Activated CD8-positive, alpha-beta memory T cell treated with anti-CD3 and anti-CD28 coated beads, Interleukin-2, amount 10 ng/mL, durations not matched to agents 7 days and 5 days (primary cell): Measurements from ENCODE around the gene PHF19. TPM values are rescaled to one million over a fixed set of nuclear protein-coding genes. Genes with fewer than 3 reads are reported as not detected.

Experiments used
- ATAC-seq: fragments of 150-1000 bp; cut with Tn5 transposase; one replicate; pipeline ENCODE4 v1.10.0; 2021; ENCODE audit warnings: moderate library complexity
- CTCF ChIA-PET: fragments of 350-600 bp; sonication (Branson Sonifier 250); formaldehyde crosslinking; loops from one replicate; lab custom pipeline; 2021; ENCODE audit warnings: antibody characterized with exemption; lab: Charles Lee
- DNase-seq: peaks from one replicate; pipeline ENCODE4 v3.0.0-alpha.2; 2020
- H3K27ac Mint-ChIP-seq: one replicate; pipeline ENCODE4 v1.8.0; 2021; ENCODE audit warnings: mild to moderate bottlenecking, mixed read lengths
- H3K27me3 Mint-ChIP-seq: one replicate; pipeline ENCODE4 v1.8.0; 2021; ENCODE audit warnings: mixed read lengths
- H3K36me3 Mint-ChIP-seq: one replicate; pipeline ENCODE4 v1.8.0; 2021; ENCODE audit warnings: mild to moderate bottlenecking, mixed read lengths
- H3K4me1 Mint-ChIP-seq: one replicate; pipeline ENCODE4 v1.8.0; 2021; ENCODE audit warnings: mixed read lengths
- H3K4me3 Mint-ChIP-seq: one replicate; pipeline ENCODE4 v1.8.0; 2021; ENCODE audit warnings: mild to moderate bottlenecking, moderate library complexity, mixed read lengths
- H3K9me3 Mint-ChIP-seq: one replicate; pipeline ENCODE4 v1.8.0; 2022; ENCODE audit warnings: low read depth, mixed read lengths
- total RNA-seq, 2 experiments: library from RNA; stranded (reverse); gene quantifications; one replicate each; pipeline ENCODE4 v1.2.3, GENCODE V29; 2021

PHF19 gene
- total RNA-seq, 2 experiments from 2014 or later = 246 to 254 TPM

- DNase-seq = peak; percentile 64
- CTCF ChIA-PET = interaction anchor here (1.0 kb wide), 1 partner anchor 9 kb away, joined by 3 read pairs; no protein-coding TSS in a partner anchor
- Mint-ChIP-seq H3K4me1 (peaks cover 88% of the 10 kb centered on the region), H3K27me3 (no peaks in the 10 kb centered on the region), H3K4me3 (no peak overlapping the region), H3K9me3 (no peaks in the 10 kb centered on the region), H3K36me3 (peaks cover 89% of the 10 kb centered on the region), H3K27ac (peak overlapping the region; percentile 82)
- ATAC-seq = peak; percentile 56
These were observed 32.9 kb upstream of the PHF19 start for GRCh38 chr9:120909904-120910303.

GRCh38 chr9:120905315-120906164 is 28.6 kb upstream of the PHF19 start:
- H3K4me3 Mint-ChIP-seq = peak overlapping the region; percentile 40
- CTCF ChIA-PET = interaction anchor here (1.0 to 4.0 kb wide), 5 partner anchors 10 to 29 kb away, joined by 3 to 27 read pairs (median 7); partner anchors contain the start of gene PHF19
- H3K27ac Mint-ChIP-seq = peak overlapping the region; percentile 85
- no peaks in the 10 kb centered on the region for H3K9me3 Mint-ChIP-seq
- H3K27me3 Mint-ChIP-seq = no peaks in the 10 kb centered on the region
- H3K4me1 Mint-ChIP-seq = peaks cover 87% of the 10 kb centered on the region
- ATAC-seq (peak; percentile 65), DNase-seq (peak; percentile 81)
- peaks cover 75% of the 10 kb centered on the region for H3K36me3 Mint-ChIP-seq

GRCh38 chr9:120904978-120905301 is 28.0 kb upstream of the PHF19 start:
- peaks cover 69% of the 10 kb centered on the region for H3K36me3 Mint-ChIP-seq
- no peaks in the 10 kb centered on the region for H3K9me3 Mint-ChIP-seq
- CTCF ChIA-PET = interaction anchor here (1.0 to 4.0 kb wide), 9 partner anchors 9 to 32 kb away, joined by 3 to 27 read pairs (median 7); partner anchors contain the start of genes PHF19 and TRAF1
- peaks cover 86% of the 10 kb centered on the region for H3K4me1 Mint-ChIP-seq
- H3K27me3 Mint-ChIP-seq = no peaks in the 10 kb centered on the region
- no peak overlapping the region for H3K4me3 Mint-ChIP-seq
- ATAC-seq (no peak), DNase-seq (no peak)
- H3K27ac Mint-ChIP-seq = peak overlapping the region; percentile 85

GRCh38 chr9:120904061-120904977 is 27.3 kb upstream of the PHF19 start:
- Mint-ChIP-seq H3K9me3 (no peaks in the 10 kb centered on the region), H3K36me3 (peaks cover 63% of the 10 kb centered on the region), H3K27me3 (no peaks in the 10 kb centered on the region), H3K27ac (peak overlapping the region; percentile 85), H3K4me1 (peaks cover 85% of the 10 kb centered on the region), H3K4me3 (no peak overlapping the region)
- ATAC-seq = peak; percentile 24
- peak; percentile 66 for DNase-seq
- CTCF ChIA-PET = interaction anchor here (0.6 to 4.0 kb wide), 11 partner anchors 8 to 217 kb away, joined by 3 to 27 read pairs (median 5); partner anchors contain the start of genes PHF19 and TRAF1

- no peaks in the 10 kb centered on the region for H3K27me3 Mint-ChIP-seq
- no peaks in the 10 kb centered on the region for H3K9me3 Mint-ChIP-seq
- peaks cover 83% of the 10 kb centered on the region for H3K4me1 Mint-ChIP-seq
- CTCF ChIA-PET = interaction anchor here (1.2 to 4.0 kb wide), 5 partner anchors 10 to 34 kb away, joined by 3 to 27 read pairs (median 5); no protein-coding TSS in a partner anchor
- H3K4me3 Mint-ChIP-seq = no peak overlapping the region
- peaks cover 57% of the 10 kb centered on the region for H3K36me3 Mint-ChIP-seq
- peak overlapping the region; percentile 85 for H3K27ac Mint-ChIP-seq
- DNase-seq = no peak
- ATAC-seq = no peak
These were observed 25.9 kb upstream of the PHF19 start for GRCh38 chr9:120902569-120903535.

- no peak overlapping the region for H3K4me3 Mint-ChIP-seq
- H3K9me3 Mint-ChIP-seq = no peaks in the 10 kb centered on the region
- no peak for DNase-seq
- no peaks in the 10 kb centered on the region for H3K27me3 Mint-ChIP-seq
- peaks cover 82% of the 10 kb centered on the region for H3K4me1 Mint-ChIP-seq
- CTCF ChIA-PET = interaction anchor here (1.2 to 4.0 kb wide), 3 partner anchors 8 to 11 kb away, joined by 3 to 27 read pairs (median 3); no protein-coding TSS in a partner anchor
- no peak for ATAC-seq
- peaks cover 50% of the 10 kb centered on the region for H3K36me3 Mint-ChIP-seq
- H3K27ac Mint-ChIP-seq = peak overlapping the region; percentile 85
These were observed 25.0 kb upstream of the PHF19 start for GRCh38 chr9:120901755-120902568.

GRCh38 chr9:120900824-120901223 is 23.8 kb upstream of the PHF19 start:
- DNase-seq (no peak), ATAC-seq (no peak)
- CTCF ChIA-PET = interaction anchor here (0.9 to 2.2 kb wide), 6 partner anchors 9 to 31 kb away, joined by 3 to 9 read pairs (median 4); no protein-coding TSS in a partner anchor
- peak overlapping the region; percentile 67 for H3K27ac Mint-ChIP-seq
- H3K27me3 Mint-ChIP-seq = no peaks in the 10 kb centered on the region
- H3K4me3 Mint-ChIP-seq = no peak overlapping the region
- peaks cover 41% of the 10 kb centered on the region for H3K36me3 Mint-ChIP-seq
- peaks cover 79% of the 10 kb centered on the region for H3K4me1 Mint-ChIP-seq
- H3K9me3 Mint-ChIP-seq = no peaks in the 10 kb centered on the region

- Mint-ChIP-seq H3K27me3 (no peaks in the 10 kb centered on the region), H3K4me1 (peaks cover 75% of the 10 kb centered on the region), H3K9me3 (no peaks in the 10 kb centered on the region), H3K27ac (peak overlapping the region; percentile 67), H3K4me3 (no peak overlapping the region), H3K36me3 (peaks cover 29% of the 10 kb centered on the region)
- CTCF ChIA-PET = interaction anchor here (1.0 to 2.2 kb wide), 5 partner anchors 9 to 36 kb away, joined by 3 to 9 read pairs (median 4); no protein-coding TSS in a partner anchor
- DNase-seq (no peak), ATAC-seq (no peak)
These were observed 22.6 kb upstream of the PHF19 start for GRCh38 chr9:120899490-120900068.

GRCh38 chr9:120898396-120898795 is 21.4 kb upstream of the PHF19 start:
- peaks cover 19% of the 10 kb centered on the region for H3K36me3 Mint-ChIP-seq
- ATAC-seq = no peak
- DNase-seq = no peak
- no peaks in the 10 kb centered on the region for H3K27me3 Mint-ChIP-seq
- no peaks in the 10 kb centered on the region for H3K9me3 Mint-ChIP-seq
- H3K27ac Mint-ChIP-seq = peak overlapping the region; percentile 57
- CTCF ChIA-PET = interaction anchor here (1.1 to 1.9 kb wide), 5 partner anchors 9 to 37 kb away, joined by 3 to 11 read pairs (median 5); partner anchors contain the start of gene TRAF1
- peaks cover 72% of the 10 kb centered on the region for H3K4me1 Mint-ChIP-seq
- H3K4me3 Mint-ChIP-seq = no peak overlapping the region

GRCh38 chr9:120895951-120896350 is 19.0 kb upstream of the PHF19 start:
- peaks cover 81% of the 10 kb centered on the region for H3K4me1 Mint-ChIP-seq
- no peaks in the 10 kb centered on the region for H3K27me3 Mint-ChIP-seq
- H3K9me3 Mint-ChIP-seq = no peaks in the 10 kb centered on the region
- ATAC-seq (no peak), DNase-seq (no peak)
- CTCF ChIA-PET = interaction anchor here (0.7 to 2.1 kb wide), 9 partner anchors 9 to 39 kb away, joined by 3 to 13 read pairs (median 3); no protein-coding TSS in a partner anchor
- H3K36me3 Mint-ChIP-seq = peaks cover 8% of the 10 kb centered on the region
- no peak overlapping the region for H3K4me3 Mint-ChIP-seq
- H3K27ac Mint-ChIP-seq = peak overlapping the region; percentile 72
